ENCODE results near the gene EEIG2.
A peak's percentile ranks its signal among the peaks of the same experiment; 100 is the strongest.

EEIG2 gene

DNA sequence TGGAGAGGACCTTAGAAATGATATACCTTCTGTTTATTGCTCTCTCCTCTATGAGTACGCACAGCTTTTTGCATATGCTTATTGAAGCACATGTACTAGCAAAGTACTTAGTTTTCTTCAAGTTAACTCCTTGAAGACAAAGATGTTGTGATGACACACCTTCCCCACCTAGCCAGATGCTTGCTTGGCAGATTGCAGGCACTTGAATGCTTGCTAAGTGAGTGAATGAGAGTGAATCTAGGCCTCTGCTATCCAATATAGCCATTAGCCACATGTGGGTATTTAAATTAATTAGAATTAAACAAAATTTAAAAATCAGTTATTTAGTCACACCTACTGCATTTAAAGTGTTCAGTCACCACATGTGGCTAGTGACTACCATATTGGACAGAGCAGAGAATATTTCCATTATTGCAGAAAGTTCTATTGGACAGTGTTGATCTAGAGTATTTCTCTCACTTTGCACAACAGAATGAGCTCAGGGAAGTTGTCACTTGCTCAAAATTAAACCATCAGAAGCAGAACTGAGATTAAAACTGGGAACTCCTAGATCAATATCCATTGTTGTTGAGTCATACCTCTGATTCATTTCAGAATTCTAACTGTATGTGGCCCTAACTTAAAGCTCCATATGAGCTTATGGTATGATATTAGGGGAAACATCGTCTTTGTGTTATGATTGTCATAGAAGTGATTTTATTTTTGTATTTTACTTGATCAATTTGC, 8.6 kb upstream of the EEIG2 start:
- no peak for DNase-seq

DNA sequence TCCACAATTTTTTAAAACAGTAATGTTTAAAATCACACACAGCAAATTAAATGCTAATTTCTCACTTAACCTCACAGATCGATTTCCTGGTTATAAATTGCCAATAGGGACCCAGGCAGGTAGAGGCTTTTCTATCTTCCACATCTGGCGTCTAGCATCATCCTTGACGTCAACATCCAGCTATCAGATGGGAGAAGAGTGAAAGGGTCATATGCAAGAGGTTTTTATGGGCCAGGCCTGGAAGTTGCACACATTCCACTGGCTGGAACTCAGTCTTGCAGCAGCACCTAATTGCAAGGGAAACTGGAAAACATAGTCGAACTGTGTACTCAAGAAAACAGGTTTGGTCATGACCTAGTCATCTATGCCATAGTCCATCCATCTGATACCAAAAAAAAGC, 6.0 kb upstream of the EEIG2 start:
- DNase-seq, result no peak

DNA sequence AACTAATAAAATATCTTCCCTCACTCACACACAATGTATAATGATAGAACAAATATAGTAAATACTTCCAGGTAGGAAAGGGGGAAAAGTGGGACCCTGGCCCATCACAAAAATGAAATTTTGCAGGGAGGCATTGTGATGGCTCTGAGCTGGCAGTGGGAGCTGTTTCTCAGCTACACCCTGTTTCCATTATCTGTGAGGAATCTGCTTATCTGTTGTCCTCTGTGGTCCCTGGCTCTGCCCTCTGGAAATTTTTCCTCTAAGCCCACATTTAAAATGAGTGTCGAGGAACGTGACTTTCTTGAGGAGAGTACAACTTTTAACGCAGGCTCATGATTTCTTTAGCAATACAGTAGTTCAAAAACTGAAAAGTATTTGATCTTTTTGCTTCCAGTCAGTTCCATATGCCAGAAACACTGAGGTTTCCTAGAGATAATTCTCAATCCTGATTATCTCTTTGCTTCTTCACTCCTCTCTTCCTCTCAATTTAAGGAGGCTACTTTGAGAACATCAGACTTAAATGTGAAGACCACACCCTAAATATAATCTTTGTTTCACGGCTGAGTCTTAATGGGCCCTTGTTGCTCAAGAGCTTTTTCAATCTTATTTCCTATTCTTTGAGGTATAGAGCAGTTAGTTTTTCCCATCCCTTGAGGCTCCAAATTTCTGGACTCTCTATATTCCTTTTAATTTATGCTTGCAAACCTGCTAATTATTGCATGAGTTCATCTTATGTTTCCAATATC, 5.0 kb upstream of the EEIG2 start:
- no peak for DNase-seq

DNA sequence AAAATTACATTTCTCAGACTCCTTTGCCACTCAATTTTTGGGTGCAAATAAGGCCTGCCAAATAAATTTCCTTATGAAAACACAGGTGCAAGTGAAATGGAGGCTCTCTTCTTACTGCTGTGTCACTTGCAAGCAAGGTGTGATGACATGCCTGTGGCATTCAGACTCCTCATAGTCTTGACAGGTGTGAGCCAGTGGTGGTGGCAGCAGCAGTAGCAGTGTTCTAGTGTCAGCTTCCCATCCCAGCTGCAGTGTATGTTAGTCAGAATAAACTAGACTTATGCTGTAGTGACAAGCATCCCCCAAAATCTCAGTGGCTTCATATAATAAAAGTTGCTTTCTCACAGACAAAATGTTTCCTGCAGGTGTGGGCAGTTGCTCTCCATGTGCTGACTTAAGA, 3.8 kb upstream of the EEIG2 start:
- DNase-seq, result no peak

DNA sequence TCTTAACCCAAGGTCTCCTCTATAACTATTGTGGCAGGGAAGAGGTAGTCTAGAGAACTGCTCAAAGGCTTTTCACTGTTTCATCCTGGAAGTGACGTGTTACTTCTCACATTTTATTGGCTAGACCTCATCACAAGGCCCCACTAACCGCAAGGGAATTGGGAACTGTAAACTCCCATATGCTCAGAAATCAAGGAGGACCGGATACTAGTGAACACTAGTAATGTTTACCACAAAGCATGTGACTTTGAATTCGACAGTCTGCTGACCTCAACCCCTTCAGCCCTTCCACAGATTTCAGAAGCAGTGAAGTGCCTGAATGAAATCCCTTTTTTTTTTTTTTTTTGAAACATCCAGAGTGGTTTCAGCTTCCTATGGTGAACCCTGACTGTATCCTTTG, 3.4 kb upstream of the EEIG2 start:
- no peak for DNase-seq

DNA sequence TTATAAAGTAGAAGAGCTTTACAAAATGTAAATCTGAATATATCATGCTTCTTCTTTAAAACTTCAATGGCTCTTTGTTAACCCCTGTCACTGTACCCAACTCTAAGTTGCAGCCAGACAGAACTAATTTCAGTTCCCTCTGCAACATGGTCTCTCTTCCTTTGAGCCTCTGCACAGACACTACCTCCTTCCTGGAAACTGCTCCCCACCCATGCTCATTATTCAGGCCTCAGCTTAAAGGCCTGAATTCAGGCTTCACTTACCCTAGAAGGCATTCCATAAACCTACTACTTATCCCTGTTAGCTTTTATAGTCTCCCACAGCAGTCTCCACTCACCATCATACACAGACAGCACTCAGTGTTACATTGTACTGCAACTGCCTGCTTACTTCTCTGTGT, 2.6 kb upstream of the EEIG2 start:
- DNase-seq, result no peak

DNA sequence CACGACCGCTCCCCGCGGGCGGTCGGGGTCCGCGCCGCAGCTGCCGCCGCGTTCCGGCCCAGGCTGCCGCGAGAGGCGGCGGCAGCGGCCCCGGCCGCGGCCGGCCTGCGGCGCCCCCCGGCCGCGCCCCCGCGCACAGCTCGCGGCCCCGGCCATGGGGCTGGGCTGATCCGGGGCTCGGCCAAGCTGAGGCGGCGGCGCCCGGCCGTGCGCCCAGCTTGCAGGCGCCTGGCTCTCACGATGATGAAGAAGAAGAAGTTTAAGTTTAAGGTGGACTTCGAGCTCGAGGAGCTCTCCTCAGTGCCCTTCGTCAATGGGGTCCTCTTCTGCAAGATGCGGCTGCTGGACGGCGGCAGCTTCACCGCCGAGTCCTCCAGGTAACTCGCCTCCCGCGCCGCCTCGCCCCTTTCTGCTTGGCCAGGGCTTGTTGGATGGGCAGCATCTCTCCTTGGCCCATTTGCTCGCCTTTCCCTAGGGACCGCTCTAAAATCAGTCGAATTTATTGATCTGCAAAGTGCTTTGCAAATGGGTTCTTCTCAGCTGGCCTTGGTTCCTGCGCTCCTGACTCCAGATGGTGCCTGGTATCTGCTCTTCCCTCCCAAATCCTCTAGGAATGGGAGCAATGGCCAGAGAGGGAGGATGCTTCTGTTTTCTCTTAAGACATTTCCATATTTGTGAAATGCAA, 431 bp downstream of the EEIG2 start:
- DNase-seq, result no peak

DNA sequence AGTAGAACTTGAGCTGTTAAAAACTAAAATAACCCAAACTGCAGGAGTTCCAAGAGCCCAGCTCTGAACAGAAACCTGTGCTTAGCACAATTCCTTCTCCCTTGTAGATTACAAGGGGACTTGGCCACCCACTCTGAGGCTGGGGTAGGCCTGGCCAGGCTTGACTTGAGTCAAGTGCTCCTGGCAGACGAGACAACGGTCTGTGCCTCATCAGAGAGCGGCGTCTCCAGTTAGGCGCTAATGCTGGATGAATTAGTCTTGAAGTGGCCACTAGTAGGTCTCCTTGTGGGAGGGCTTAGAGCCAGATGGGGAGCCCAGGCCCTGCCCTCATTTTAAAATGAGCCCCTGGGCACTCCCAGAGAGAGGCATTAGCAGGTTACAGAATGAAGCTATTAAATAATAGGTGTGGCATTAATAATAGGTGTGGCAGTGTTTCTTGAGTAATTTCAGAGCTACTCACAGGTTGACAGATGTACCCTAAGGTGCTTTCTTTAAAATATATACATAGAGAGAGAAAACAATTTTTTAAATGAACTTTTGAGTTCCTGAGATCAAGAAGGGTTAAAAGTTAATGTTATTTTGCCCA, 1.1 kb downstream of the EEIG2 start:
- peak; percentile 47 for DNase-seq

DNA sequence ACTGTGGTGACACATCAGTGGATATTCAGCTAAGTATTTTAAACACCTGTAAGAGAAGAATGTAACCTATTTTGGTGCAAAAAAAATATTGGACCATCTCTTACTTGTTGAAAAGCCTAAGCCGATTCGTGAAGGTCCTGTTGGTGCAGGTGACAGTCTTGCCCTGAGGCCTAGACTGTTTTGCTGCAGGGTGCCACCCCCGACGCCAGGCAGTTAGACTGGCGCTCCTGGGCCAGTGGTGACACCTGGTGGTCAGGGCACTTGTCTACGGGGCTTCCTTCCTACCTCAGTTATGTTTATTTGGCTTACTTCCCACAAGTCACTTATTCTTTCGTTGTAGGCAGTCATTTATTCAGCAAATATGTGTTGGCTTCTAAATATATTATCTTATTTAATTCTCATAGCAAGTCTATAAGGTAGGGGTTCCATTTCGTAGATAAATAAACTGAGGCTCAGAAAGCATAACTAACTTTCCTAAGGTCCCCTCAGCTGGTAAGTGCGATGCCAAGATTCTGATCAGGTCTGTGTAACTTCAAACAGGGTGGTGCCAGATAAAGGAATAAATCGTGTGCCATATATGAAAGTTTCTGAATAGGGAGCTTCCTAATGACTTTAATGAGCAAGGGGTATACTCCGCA, 1.9 kb downstream of the EEIG2 start:
- no peak for DNase-seq

DNA sequence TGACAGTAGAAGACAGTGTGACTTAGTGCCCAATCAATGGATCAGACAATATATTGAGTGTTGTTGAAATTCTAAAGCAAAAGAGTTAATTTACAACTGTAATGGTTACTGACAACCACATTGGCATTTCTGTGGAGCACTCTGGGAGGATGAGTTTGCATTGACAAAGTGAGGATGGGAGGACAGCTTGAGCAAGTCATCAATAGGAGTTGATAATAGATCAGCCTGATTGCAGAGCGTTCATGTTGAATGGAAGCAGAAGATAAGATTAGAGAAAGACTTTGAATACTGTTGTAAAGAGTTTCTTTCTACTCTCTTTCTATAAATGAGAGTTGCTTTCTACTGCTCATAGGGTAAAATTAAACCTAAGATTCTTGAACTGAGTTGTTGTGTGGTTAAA, 3.9 kb downstream of the EEIG2 start:
- DNase-seq, result no peak

DNA sequence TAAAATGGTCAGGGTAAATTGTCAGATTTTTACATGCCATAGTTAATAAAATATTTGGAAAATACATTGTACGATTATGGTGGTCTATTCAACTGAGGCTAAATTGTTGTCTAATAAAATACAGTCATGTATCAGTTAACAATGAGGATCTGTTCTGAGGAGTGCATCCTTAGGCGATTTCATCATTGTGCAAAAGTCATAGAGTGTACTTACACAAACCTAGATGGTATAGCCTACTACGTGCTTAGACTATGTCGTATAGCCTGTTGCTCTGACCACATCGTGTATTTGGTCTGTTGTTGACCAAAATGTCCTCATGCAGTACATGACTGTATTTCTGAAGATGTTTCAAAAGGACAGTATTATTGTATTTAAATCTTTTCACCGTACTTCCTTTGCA, 5.2 kb downstream of the EEIG2 start:
- no peak for DNase-seq

DNA sequence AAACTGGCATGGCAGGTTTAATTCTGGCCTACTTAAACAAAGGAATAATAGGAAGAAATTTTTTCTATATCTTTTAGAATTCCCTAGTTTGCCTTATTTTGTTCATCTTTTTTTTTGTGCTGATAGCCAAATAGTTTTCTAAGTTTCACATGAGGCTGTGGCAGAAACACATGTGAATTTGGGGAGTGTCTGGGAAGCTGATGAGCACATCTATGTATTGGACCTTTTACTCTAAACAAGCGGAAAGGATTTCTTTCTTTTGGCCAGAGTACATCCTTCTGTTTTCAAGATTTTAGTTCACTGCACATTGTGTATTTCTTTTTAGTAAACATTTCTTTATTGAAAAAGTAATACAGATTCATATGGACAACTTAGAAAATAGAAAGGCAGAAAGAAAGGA, 5.6 kb downstream of the EEIG2 start:
- no peak for DNase-seq

DNA sequence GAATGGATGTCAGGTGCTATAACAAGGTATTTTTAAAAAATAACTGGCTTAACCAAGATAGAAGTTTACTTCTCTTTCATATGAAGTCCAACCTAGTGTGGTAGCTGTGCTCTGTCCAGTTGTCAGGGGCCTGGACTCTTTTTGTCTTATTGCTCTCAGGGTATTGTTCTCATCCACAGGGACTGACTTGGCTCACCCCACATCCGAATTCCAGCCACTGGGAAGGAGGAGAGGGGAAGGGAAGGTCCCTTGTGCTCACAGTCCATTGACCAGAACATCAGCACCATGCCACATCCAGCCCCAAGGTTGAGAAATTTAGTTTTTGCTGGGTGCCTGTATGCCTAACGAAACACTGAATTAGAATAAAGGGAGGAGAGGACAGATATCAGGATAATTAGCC, 8.7 kb downstream of the EEIG2 start:
- DNase-seq, result no peak

DNA sequence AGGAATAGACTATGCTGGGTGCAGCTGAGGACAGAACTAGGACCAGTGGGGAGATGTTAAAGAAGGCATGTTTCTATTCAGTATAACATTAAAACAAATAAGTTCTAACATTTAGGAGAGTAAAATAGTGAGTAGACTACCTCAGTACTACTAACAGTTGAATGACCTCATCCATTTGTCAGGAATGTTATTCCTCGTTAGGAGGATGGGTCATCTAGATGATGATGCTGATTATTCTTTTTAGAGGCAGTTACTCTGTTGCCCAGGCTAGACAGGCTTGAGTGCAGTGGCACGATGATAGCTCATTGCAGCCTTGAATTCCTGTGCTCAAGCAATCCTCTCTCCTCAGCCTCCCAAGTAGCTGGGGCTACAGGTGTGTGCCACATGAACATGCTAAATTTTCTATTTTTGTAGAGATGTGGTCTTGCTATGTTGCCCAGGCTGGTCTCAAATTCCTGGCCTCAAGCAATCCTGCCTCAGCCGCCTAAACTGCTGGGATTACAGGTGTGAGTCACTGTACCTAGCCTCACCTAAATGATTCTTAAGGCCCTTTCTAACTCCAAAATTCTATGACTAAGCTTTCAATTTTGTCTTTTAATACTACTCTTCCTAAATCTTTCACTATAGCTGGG, 9.3 kb downstream of the EEIG2 start:
- no peak for DNase-seq

DNA sequence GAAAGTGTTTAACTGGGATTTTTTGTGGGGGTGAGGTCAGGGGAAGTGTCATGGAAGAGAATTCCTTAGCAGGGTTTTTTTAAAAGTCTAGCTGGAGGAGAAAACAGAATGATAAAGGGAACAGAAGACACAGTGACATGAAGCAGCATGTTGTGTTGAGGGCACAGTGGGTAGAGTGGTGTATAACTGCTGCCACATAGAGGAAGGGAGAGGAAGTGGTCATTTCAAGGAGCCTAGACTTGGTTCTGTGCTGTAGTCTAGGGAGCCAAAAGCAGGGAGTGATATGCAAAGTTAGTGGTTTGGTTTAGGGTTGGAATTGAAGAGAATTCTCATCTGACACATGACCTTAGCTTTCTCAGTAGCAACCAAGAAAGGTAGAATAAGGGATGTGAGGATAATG, 10.2 kb downstream of the EEIG2 start:
- DNase-seq, result no peak

DNA sequence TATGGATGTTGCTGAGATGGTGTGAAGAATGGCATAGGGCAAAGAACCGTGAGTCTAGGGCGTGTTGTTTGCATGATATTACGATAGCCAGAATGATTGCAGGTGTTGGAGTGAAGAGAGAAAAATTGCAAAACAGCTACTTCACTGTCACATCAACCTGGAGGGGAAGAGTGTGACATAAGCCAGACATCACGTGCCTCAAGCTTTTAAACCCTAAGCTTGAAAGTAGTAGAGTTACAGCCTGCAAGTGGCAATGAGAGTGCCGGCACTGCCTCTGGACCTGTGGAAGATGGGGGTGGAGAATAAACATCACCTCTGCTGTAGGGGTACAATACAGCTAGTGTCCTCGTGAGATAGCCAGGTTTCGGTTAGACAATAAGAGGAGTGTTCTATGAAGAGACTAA, 11.1 kb downstream of the EEIG2 start:
- no peak for DNase-seq

DNA sequence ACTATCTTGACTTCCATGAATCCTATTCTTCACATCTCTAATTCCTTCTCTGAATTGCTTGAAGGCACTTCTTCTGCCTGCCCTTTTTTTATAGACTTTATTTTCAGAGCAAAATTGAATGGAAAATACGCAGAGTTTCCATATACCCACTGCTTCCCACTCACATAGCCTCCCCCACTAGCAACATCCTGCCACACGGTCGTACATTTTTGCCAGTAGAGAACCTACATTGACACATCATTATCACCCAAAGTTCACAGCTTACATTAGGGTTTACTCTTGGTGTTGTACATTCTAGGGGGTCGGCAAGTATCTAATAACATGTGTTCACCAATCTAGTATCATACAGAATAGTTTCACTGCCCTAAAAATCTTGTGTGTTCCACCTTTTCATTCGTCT, 12.3 kb downstream of the EEIG2 start:
- DNase-seq, result no peak

DNA sequence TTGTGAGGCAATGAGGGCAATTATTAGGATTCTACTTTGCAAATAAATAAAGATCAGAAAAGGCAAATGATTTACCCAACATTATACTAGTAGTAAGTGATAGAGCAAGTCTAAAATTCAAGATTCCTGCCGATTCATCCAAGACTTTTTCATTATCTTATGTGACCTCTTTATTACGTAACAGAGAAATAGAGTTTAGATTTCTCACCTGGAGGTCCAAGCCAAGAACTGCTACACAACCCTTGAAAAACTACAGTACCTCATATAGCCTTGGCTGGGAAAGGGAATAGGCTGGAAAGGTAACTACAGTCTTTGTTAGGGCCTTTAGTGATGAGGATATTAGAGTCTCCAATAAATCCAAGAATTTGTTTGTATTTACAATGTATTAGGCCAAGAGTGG, 13.3 kb downstream of the EEIG2 start:
- no peak for DNase-seq

DNA sequence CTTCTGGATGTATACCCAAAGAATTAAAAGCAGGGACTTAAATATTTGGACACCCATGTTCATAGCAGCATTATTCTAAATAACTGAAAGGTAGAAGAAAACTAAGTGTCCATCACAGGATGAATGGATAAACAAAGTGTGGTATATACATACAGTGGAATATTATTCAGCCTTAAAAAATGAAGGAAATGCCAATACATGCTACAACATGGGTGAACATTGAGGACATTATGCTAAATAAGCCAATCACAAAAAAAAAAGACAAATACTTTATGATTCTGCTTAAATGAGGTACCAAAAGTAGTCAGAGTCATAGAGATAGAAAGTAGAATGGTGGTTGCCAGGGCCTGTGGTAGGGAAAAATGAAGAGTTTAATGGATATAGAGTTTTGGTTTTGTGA, 14.1 kb downstream of the EEIG2 start:
- DNase-seq, result no peak

DNA sequence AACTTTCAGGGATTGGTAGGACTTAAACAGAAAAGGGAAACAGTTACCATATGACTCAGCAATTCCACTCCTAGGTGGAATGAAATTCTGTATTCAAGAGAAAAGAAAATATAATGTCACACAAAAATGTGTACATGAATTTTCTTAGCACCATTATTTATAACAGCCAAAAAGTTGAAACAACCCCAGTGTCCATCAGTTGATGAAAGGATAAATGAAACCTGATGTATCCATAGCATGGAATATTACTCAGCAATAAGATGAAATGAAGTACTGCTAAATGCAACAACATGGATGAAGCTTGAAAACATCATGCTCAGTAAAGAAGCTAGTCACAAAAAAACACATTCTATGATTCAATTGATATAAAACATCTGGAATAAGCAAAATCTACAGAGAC, 15.5 kb downstream of the EEIG2 start:
- DNase-seq, result peak; percentile 57

DNA sequence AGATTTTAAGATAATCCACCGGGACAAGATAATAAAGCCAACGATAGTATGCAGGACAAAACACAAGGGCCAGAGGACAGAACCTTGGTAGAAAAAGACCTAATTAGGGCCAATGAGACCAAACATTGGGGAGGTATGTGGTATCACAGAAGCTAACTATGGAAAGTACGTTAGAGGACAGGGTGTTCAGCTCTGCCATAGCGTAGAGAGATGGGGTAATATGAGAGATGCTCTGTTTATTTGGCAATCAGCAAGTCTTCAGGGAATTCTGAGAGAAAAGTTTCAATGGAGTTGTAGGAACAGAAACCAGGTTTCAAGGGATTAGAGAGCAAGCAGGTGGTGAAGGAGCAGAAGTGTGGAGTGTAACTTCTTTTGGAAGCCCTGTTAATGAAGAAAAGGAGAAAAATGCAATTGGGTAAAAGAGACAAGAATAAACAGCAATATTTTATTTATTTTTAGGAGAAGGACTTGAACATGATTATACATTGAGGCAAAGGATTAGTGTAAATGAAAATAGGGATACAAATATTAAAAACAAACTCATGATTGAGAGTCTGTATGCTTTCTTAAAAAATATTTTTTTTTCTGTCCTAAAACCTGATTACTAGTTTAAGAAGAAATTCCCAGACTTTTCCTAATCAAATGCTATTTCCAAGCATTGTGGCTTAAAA, 24.0 kb downstream of the EEIG2 start:
- DNase-seq, result no peak

DNA sequence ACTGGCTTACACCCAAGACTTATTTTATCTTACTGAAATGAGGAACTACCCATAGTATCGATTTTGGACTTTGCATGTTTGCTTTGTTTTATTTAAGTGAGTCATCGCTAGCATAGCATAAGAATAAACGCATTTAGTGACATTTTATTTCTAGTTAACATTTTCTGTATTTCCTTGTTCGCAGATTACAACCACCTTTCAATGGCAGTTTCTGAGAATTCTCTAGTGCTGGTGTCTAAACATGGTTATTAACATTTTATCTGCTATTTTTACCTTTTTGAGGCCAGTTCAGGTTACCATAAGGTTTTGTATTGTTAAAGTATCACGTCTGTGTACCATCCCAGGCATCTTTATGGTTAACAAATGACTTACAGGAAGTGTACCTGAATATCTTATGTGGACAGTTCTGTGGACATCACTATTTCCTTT, 24.5 kb downstream of the EEIG2 start:
- no peak for DNase-seq

Data from fibroblast of skin of right quadriceps (primary cell).